ENCODE data around the gene PSMB9.

Gene PSMB9

GRCh38 chr6:32844839-32845383 lies 9.1 kb upstream of the PSMB9 start:
- TF ChIP-seq CTCF (IDR thresholded peaks at IDR 0.05; ENCODE audit: extremely low read depth, missing control alignments), result no peak
- DNase-seq (ENCODE audit: low spot score), result no peak

GRCh38 chr6:32845384-32845884 lies 8.6 kb upstream of the PSMB9 start:
- peak; percentile 41 for DNase-seq (ENCODE audit: low spot score)
- TF ChIP-seq CTCF (IDR thresholded peaks at IDR 0.05; ENCODE audit: extremely low read depth, missing control alignments), result no peak

DNA sequence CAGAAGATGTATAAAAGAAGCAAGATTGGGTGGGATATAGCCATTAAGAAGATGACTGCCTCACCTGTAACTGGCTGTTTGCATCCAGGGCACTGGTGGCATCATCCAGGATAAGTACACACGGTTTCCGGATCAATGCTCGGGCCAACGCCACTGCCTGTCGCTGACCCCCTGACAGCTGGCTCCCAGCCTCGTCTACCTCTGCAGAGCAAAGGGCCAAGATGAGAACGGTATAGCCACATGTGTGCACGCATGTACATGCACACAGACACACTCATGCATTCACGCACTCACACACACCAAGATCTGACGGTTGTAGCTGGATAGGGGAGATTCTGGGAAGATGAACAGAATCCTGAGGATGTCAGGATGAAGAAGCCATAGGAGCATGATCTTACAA lies 7.0 kb upstream of the PSMB9 start:
- DNase-seq (ENCODE audit: low spot score), result no peak
- TF ChIP-seq CTCF (IDR thresholded peaks at IDR 0.05; ENCODE audit: extremely low read depth, missing control alignments), result no peak

DNA sequence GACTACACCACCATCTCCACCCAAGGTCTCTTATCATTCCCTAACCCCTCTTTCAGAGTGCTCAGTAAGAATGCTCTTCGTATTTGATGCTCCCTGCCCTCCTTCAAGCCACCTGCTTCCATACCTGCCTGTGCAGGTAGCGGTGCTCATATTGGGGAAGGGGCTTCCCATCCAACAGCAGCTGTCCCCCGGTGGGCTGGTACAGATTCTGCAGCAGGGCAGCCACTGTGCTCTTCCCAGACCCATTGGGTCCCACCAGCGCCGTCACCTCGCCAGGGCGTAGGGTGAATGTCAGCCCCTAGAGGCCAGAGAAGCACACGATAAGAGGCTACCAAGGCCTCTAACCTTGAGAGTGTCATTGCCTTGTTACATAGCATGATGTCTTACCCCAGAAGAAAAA lies 6.2 kb upstream of the PSMB9 start:
- DNase-seq (ENCODE audit: low spot score), result no peak
- TF ChIP-seq CTCF (IDR thresholded peaks at IDR 0.05; ENCODE audit: extremely low read depth, missing control alignments), result no peak

GRCh38 chr6:32849126-32849525 lies 4.9 kb upstream of the PSMB9 start:
- no peak for TF ChIP-seq CTCF (IDR thresholded peaks at IDR 0.05; ENCODE audit: extremely low read depth, missing control alignments)
- no peak for DNase-seq (ENCODE audit: low spot score)

DNA sequence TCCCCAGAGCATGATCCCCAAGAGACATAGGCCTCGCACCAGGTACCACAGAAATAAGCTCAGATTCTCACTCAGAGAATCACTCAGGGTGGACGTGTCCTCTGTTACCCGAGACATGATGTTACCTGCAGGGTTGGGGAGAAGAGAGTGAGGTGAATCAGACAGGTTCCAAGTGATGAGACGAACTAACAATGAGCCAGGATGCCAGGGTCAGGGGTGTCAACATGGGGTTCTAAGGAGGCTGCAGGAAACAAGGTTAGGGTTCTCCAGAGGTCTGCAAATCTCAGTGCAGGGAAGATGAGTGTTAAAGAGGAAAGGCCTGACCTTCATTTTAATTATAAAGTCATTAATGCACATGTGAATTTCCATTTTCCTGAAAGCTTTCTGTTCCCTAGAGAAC lies 3.0 kb upstream of the PSMB9 start:
- DNase-seq (ENCODE audit: low spot score), result no peak
- no peak for TF ChIP-seq CTCF (IDR thresholded peaks at IDR 0.05; ENCODE audit: extremely low read depth, missing control alignments)

GRCh38 chr6:32852018-32852843 lies 1.8 kb upstream of the PSMB9 start:
- no peak for TF ChIP-seq CTCF (IDR thresholded peaks at IDR 0.05; ENCODE audit: extremely low read depth, missing control alignments)
- DNase-seq (ENCODE audit: low spot score), result no peak

All from GM20000 (cell line).